HepG2 (cell line): Measurements from ENCODE around the gene TDRD9. TPM values are rescaled to one million over a fixed set of nuclear protein-coding genes. Genes with fewer than 3 reads are reported as not detected.
A peak's percentile ranks its signal among the peaks of the same experiment; 100 is the strongest.

Experiments
- ARID3A ChIP-seq: IDR thresholded peaks from 2 replicates; pipeline ENCODE4 v1.6.1; 2012; ENCODE audit warnings: low read depth, low read length, improper control_type of control experiment
- DBP ChIP-seq: sonication (generic); formaldehyde crosslinking; IDR thresholded peaks from 2 replicates; pipeline ENCODE4 v1.4.0; 2020; ENCODE audit warnings: missing genetic modification reagents; ENCODE audit errors: not compliant biosample characterization
- ELF3 ChIP-seq: IDR thresholded peaks from 2 replicates; pipeline ENCODE4 v1.6.1; 2016; ENCODE audit warnings: missing genetic modification reagents, missing compliant biosample characterization
- FOXO4 ChIP-seq: sonication (generic); formaldehyde crosslinking; conservative IDR thresholded peaks from 2 replicates; pipeline ENCODE4 v1.8.1; 2023; ENCODE audit warnings: missing genetic modification reagents
- JUN ChIP-seq: sonication (generic); formaldehyde crosslinking; IDR thresholded peaks from 2 replicates; pipeline ENCODE4 v1.4.0; 2020; ENCODE audit warnings: mild to moderate bottlenecking, missing genetic modification reagents
- MBNL3 ChIP-seq: fragments of 250-450 bp; sonication (Bioruptor Pico); conservative IDR thresholded peaks from 2 replicates; pipeline ENCODE4 v1.8.0; 2022; ENCODE audit warnings: mild to moderate bottlenecking, inconsistent platforms
- MXD1 ChIP-seq: sonication (generic); formaldehyde crosslinking; IDR thresholded peaks from 2 replicates; pipeline ENCODE4 v1.4.0; 2020; ENCODE audit warnings: mild to moderate bottlenecking, missing genetic modification reagents
- TFE3 ChIP-seq: IDR thresholded peaks from 2 replicates; pipeline ENCODE4 v1.6.1; 2016
- ZNF430 ChIP-seq: sonication (generic); formaldehyde crosslinking; IDR thresholded peaks from 2 replicates; pipeline ENCODE4 v1.9.0; 2021; ENCODE audit warnings: mild to moderate bottlenecking, missing genetic modification reagents
- ZNF768 ChIP-seq: sonication (generic); formaldehyde crosslinking; IDR thresholded peaks from 2 replicates; pipeline ENCODE4 v1.4.0; 2020; ENCODE audit warnings: missing genetic modification reagents
- ZNF816 ChIP-seq: sonication (generic); formaldehyde crosslinking; IDR thresholded peaks from 2 replicates; pipeline ENCODE4 v1.8.0; 2022; ENCODE audit warnings: missing genetic modification reagents, mild to moderate bottlenecking, borderline replicate concordance
- polyA plus RNA-seq, 8 experiments: library from polyadenylated mRNA; depleted of rRNA in 3 of 8; stranded (reverse) in 7 of 8; unstranded in 1 of 8; fragments of >200 nt; fragmentation: Illumina TruSeq in 4 of 8; extraction: Trizol in 4 of 8; gene quantifications; 2 replicates each; pipeline versions ENCODE4 v1.2.1 to v1.2.3, GENCODE V29; 2011 to 2016; ENCODE audit warnings: low read depth in 4 of 8, missing spikeins in 1 of 8, mixed read lengths in 1 of 8; ENCODE audit not compliant: insufficient read depth in 1 of 8
- total RNA-seq, 5 experiments: library from RNA; depleted of rRNA; stranded (reverse); fragments of >200 nt; fragmentation: Illumina TruSeq; extraction: Trizol; gene quantifications; 2 replicates each; pipeline ENCODE4 v1.2.3, GENCODE V29; 2016; ENCODE audit warnings: low read depth in 1 of 5
- TF ChIP-seq, protein P1 (sequence below): fragments of 450-650 bp; IDR thresholded peaks from 2 replicates; pipeline ENCODE4 v1.6.1; 2017
- TF ChIP-seq, protein P2 (sequence below): sonication (generic); formaldehyde crosslinking; IDR thresholded peaks from 2 replicates; pipeline ENCODE4 v1.4.0; 2020; ENCODE audit warnings: missing genetic modification reagents
- TF ChIP-seq, protein P3 (sequence below): sonication (generic); formaldehyde crosslinking; IDR thresholded peaks from 2 replicates; pipeline ENCODE4 v1.9.0; 2022; ENCODE audit warnings: missing genetic modification reagents, mild to moderate bottlenecking, borderline replicate concordance

TDRD9 gene
- total and polyA plus RNA-seq, 2 of the 13 experiments (the other 11 are each of a cell fraction or from before 2014, with no cell fraction given): not detected

DNA sequence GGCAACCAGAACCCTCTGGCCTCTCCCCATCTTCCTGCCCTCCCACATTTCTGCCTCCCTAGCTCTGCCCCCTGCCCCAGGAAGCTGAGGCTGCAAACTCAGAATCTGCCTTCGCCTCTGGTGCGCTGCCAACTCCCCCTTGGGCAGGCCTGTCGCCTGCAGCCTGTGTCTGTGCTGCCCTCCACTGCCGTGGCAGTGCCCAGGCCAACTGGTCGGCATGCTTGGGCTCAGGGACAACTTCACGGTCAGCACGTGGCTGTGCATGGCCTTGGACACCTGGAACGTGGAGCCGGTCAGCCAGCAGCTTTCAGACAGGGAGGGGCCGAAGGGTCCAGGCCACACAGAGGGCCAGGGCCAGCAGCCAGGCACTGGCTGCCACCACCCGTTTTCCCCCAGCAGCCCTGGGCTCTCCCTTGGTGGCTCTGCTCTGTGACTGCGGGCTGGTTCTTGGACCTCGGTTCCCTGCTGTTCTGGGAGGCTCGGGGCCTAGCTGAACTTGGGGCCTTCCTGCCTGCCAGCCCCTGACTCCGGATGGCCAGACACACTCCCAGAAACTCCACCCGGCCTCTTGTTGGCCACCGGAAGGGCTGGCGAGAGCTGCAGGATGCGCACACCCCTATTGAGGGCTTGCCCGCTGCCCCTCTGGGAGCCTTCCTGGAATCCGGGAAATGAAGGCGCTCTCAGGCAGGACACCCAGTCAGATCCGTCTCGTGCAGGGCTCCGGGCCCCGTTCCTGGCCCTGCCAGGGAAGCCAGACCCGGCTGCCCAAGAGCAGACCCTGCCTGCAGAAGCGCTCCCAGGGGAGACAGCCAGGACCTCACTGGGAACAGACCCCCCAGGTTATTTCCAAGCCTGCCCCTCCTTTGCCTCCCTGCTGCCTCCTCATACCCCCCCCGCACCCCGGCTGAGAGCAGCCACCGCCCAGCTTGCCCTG lies 46.7 kb upstream of the TDRD9 start (continued):
- TF ChIP-seq, protein P1, sequence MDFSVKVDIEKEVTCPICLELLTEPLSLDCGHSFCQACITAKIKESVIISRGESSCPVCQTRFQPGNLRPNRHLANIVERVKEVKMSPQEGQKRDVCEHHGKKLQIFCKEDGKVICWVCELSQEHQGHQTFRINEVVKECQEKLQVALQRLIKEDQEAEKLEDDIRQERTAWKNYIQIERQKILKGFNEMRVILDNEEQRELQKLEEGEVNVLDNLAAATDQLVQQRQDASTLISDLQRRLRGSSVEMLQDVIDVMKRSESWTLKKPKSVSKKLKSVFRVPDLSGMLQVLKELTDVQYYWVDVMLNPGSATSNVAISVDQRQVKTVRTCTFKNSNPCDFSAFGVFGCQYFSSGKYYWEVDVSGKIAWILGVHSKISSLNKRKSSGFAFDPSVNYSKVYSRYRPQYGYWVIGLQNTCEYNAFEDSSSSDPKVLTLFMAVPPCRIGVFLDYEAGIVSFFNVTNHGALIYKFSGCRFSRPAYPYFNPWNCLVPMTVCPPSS: no peak
- TF ChIP-seq TFE3 (peak; percentile 96), DBP (CRISPR knock-in tag) (peak; percentile 54), ELF3 (CRISPR knock-in tag) (peak; percentile 88), ZNF768 (CRISPR knock-in tag) (peak; percentile 77), MXD1 (peak; percentile 97), ZNF816 (CRISPR knock-in tag) (peak; percentile 84; the same call in 1 of the 2 replicates), JUN (no peak), ARID3A (no peak), ZNF430 (CRISPR knock-in tag) (peak; percentile 97), FOXO4 (CRISPR knock-in tag) (peak; percentile 98; the same call in 1 of the 2 replicates), MBNL3 (CRISPR knock-in tag) (no peak)
- TF ChIP-seq, protein P2, sequence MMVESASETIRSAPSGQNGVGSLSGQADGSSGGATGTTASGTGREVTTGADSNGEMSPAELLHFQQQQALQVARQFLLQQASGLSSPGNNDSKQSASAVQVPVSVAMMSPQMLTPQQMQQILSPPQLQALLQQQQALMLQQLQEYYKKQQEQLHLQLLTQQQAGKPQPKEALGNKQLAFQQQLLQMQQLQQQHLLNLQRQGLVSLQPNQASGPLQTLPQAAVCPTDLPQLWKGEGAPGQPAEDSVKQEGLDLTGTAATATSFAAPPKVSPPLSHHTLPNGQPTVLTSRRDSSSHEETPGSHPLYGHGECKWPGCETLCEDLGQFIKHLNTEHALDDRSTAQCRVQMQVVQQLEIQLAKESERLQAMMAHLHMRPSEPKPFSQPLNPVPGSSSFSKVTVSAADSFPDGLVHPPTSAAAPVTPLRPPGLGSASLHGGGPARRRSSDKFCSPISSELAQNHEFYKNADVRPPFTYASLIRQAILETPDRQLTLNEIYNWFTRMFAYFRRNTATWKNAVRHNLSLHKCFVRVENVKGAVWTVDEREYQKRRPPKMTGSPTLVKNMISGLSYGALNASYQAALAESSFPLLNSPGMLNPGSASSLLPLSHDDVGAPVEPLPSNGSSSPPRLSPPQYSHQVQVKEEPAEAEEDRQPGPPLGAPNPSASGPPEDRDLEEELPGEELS (CRISPR knock-in tag): peak; percentile 82
- TF ChIP-seq, protein P3, sequence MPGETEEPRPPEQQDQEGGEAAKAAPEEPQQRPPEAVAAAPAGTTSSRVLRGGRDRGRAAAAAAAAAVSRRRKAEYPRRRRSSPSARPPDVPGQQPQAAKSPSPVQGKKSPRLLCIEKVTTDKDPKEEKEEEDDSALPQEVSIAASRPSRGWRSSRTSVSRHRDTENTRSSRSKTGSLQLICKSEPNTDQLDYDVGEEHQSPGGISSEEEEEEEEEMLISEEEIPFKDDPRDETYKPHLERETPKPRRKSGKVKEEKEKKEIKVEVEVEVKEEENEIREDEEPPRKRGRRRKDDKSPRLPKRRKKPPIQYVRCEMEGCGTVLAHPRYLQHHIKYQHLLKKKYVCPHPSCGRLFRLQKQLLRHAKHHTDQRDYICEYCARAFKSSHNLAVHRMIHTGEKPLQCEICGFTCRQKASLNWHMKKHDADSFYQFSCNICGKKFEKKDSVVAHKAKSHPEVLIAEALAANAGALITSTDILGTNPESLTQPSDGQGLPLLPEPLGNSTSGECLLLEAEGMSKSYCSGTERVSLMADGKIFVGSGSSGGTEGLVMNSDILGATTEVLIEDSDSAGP (CRISPR knock-in tag): peak; percentile 96
